Gastrocnemius medialis (tissue), 4 donors: ENCODE results near the gene C2CD5.

Experiments used
- CTCF ChIP-seq, 5 experiments: fragments of 450-650 bp in 3 of 5; fragments of 200-600 bp in 2 of 5; sonication (generic) in 2 of 5; IDR thresholded peaks in 4 of 5; conservative IDR thresholded peaks in 1 of 5; 1 replicate in 4 of 5; 2 replicates in 1 of 5; pipeline ENCODE4 v1.5.1; 2016 to 2019; ENCODE audit warnings: antibody characterized with exemption in 5 of 5, mild to moderate bottlenecking in 3 of 5, moderate library complexity in 3 of 5
- POLR2A ChIP-seq, 2 donors: fragments of 450-650 bp; IDR thresholded peaks; one replicate each; pipeline ENCODE4 v1.6.1; 2017; ENCODE audit warnings: antibody characterized with exemption in 2 of 2, mild to moderate bottlenecking in 2 of 2, moderate library complexity in 2 of 2

GRCh38 chr12:22459838-22460490 lies 84.4 kb downstream of the C2CD5 start:
- TF ChIP-seq POLR2A (IDR thresholded peaks at IDR 0.05) = no peak
- peak in 4 of 5 experiments; percentile 26 to 48 (median 30) for TF ChIP-seq CTCF (IDR thresholded peaks at IDR 0.05 in 4 of 5, conservative IDR thresholded peaks at IDR 0.05 in 1 of 5)
